Measurements from ENCODE around the gene GRIA4. TPM values are rescaled to one million over a fixed set of nuclear protein-coding genes. Genes with fewer than 3 reads are reported as not detected.

GRIA4 gene
- total RNA-seq, 1 experiment from 2014 or later = not detected

DNA sequence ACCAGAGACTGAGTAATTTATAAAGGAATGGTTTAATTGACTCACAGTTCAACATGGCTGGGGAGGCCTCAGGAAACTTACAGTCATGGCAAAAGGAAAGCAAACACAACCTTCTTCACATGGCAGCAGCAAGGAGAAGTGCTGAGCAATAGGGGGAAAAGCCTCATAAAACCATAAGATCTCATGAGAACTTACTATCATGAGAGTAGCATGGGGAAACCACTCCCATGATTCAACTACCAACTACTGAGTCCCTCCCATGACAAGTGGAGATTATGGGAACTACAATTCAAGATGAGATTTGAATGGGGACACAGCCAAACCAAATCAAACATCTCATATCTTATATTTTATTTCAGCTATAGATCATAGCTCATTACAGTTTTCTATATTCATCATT, 33.0 kb downstream of the GRIA4 start:
- no peak for TF ChIP-seq EZH2 (IDR thresholded peaks at IDR 0.05; ENCODE audit: borderline replicate concordance, low read depth, low read length, poor library complexity, severe bottlenecking)
- TF ChIP-seq, protein P1, sequence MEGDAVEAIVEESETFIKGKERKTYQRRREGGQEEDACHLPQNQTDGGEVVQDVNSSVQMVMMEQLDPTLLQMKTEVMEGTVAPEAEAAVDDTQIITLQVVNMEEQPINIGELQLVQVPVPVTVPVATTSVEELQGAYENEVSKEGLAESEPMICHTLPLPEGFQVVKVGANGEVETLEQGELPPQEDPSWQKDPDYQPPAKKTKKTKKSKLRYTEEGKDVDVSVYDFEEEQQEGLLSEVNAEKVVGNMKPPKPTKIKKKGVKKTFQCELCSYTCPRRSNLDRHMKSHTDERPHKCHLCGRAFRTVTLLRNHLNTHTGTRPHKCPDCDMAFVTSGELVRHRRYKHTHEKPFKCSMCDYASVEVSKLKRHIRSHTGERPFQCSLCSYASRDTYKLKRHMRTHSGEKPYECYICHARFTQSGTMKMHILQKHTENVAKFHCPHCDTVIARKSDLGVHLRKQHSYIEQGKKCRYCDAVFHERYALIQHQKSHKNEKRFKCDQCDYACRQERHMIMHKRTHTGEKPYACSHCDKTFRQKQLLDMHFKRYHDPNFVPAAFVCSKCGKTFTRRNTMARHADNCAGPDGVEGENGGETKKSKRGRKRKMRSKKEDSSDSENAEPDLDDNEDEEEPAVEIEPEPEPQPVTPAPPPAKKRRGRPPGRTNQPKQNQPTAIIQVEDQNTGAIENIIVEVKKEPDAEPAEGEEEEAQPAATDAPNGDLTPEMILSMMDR (conservative IDR thresholded peaks at IDR 0.05; ENCODE audit: low read depth, low read length) = no peak
- Histone ChIP-seq H3K27me3 (replicated peaks; ENCODE audit: insufficient read depth, low read depth, low read length, poor library complexity) (no peaks in the 10 kb centered on the region), H3K4me3 (ENCODE audit: low read depth, low read length, poor library complexity, severe bottlenecking) (no peak overlapping the region), H3K36me3 (ENCODE audit: insufficient read depth, low read length, poor library complexity, severe bottlenecking) (no peaks in the 10 kb centered on the region), H3K9me3 (ENCODE audit: low read depth, low read length, poor library complexity, severe bottlenecking) (no peaks in the 10 kb centered on the region), H3K4me1 (ENCODE audit: insufficient read depth, low read length, poor library complexity, severe bottlenecking) (no peaks in the 10 kb centered on the region), H3K27ac (ENCODE audit: low read depth, low read length, poor library complexity, severe bottlenecking) (no peak overlapping the region)
- BruUV-seq (replicated peaks) = no TSS peak
- intact Hi-C loops (cut with micrococcal nuclease; ENCODE audit: unreplicated experiment) = no loop called here
- ChIA-PET CTCF (no interaction called here), POLR2A (ENCODE audit: low non-redundant PET) (no interaction called here)
- no peak for DNase-seq (ENCODE audit: low spot score)

DNA sequence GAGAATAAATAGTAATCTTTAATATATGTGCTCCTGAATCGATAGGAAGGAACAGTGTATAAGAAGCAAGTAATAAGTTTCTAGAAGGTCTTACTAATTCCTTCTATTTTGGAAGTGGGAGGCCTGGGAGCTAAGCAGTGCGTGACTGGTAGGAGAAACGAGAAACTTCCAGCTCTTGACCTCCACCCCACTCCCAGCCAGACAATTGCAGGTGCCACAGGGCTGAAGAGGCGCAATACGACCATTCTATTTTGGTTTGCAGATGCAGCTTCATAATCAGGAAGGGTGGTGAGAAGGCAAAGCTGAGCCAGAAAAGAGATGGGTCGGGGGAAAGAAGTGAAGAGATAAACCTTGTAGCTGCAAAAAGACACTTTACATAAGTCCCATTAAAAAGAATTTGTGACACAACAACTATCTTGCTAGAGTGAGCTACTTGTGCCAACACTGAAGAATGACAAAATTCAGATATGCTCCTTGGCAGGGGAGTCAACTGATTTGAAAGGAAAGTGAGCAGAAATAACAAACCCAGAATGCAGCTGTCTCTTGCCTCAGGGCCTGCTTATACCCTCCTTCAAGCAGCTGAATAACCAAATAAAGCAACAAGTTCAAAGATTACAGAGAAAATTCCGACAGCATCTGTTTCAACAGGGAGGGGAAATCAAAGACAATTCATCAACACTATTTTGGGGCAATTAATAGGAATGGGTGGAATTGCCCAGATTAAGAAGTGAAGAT, 35.1 kb downstream of the GRIA4 start:
- Histone ChIP-seq H3K4me3 (ENCODE audit: low read depth, low read length, poor library complexity, severe bottlenecking) (no peak overlapping the region), H3K4me1 (ENCODE audit: insufficient read depth, low read length, poor library complexity, severe bottlenecking) (no peaks in the 10 kb centered on the region), H3K9me3 (ENCODE audit: low read depth, low read length, poor library complexity, severe bottlenecking) (no peaks in the 10 kb centered on the region), H3K27ac (ENCODE audit: low read depth, low read length, poor library complexity, severe bottlenecking) (no peak overlapping the region), H3K27me3 (replicated peaks; ENCODE audit: insufficient read depth, low read depth, low read length, poor library complexity) (no peaks in the 10 kb centered on the region), H3K36me3 (ENCODE audit: insufficient read depth, low read length, poor library complexity, severe bottlenecking) (no peaks in the 10 kb centered on the region)
- intact Hi-C loops (cut with micrococcal nuclease; ENCODE audit: unreplicated experiment) = no loop called here
- TF ChIP-seq, protein P1 (conservative IDR thresholded peaks at IDR 0.05; ENCODE audit: low read depth, low read length) = no peak
- no peak for DNase-seq (ENCODE audit: low spot score)
- CTCF ChIA-PET = no interaction called here
- BruUV-seq (replicated peaks) = no TSS peak
- POLR2A ChIA-PET (ENCODE audit: low non-redundant PET) = no interaction called here

GRCh38 chr11:105647780-105648179, 37.9 kb downstream of the GRIA4 start:
- H3K27me3 ChIP-seq (replicated peaks; ENCODE audit: insufficient read depth, low read depth, low read length, poor library complexity) = no peaks in the 10 kb centered on the region
- no peaks in the 10 kb centered on the region for H3K9me3 ChIP-seq (ENCODE audit: low read depth, low read length, poor library complexity, severe bottlenecking)
- H3K36me3 ChIP-seq (ENCODE audit: insufficient read depth, low read length, poor library complexity, severe bottlenecking) = no peaks in the 10 kb centered on the region
- DNase-seq (ENCODE audit: low spot score) = no peak
- TF ChIP-seq, protein P1 (conservative IDR thresholded peaks at IDR 0.05; ENCODE audit: low read depth, low read length) = no peak
- TF ChIP-seq EZH2 (IDR thresholded peaks at IDR 0.05; ENCODE audit: borderline replicate concordance, low read depth, low read length, poor library complexity, severe bottlenecking) = no peak
- no peak overlapping the region for H3K4me3 ChIP-seq (ENCODE audit: low read depth, low read length, poor library complexity, severe bottlenecking)
- CTCF ChIA-PET = no interaction called here
- intact Hi-C loops (cut with micrococcal nuclease; ENCODE audit: unreplicated experiment) = no loop called here
- POLR2A ChIA-PET (ENCODE audit: low non-redundant PET) = no interaction called here
- no TSS peak for BruUV-seq (replicated peaks)
- no peak overlapping the region for H3K27ac ChIP-seq (ENCODE audit: low read depth, low read length, poor library complexity, severe bottlenecking)
- H3K4me1 ChIP-seq (ENCODE audit: insufficient read depth, low read length, poor library complexity, severe bottlenecking) = no peaks in the 10 kb centered on the region

All from A673 (cell line).